HepG2 (cell line): ENCODE measurements around the gene MRGPRF. TPM values are rescaled to one million over a fixed set of nuclear protein-coding genes. Genes with fewer than 3 reads are reported as not detected.

Source experiments
- AGO2 ChIP-seq: fragments of 200-400 bp; formaldehyde crosslinking; optimal IDR thresholded peaks from 2 replicates; pipeline ENCODE3; 2017; ENCODE audit warnings: mild to moderate bottlenecking, low read depth, low read length, moderate library complexity
- ARNT ChIP-seq: fragments of 450-650 bp; IDR thresholded peaks from 2 replicates; pipeline ENCODE4 v1.6.1; 2017
- ATAD3A ChIP-seq: sonication (generic); formaldehyde crosslinking; IDR thresholded peaks from 2 replicates; pipeline ENCODE4 v1.4.0; 2020; ENCODE audit warnings: missing genetic modification reagents
- BRCA1 ChIP-seq: sonication (generic); formaldehyde crosslinking; IDR thresholded peaks from 2 replicates; pipeline ENCODE4 v1.4.0; 2020; ENCODE audit warnings: missing genetic modification reagents
- GABPA ChIP-seq, 2 experiments: IDR thresholded peaks; 2 replicates each; pipeline ENCODE4 v1.6.1; 2011 to 2016; ENCODE audit warnings: low read depth in 2 of 2, low read length in 1 of 2, missing biosample characterization in 1 of 2, missing genetic modification characterization in 1 of 2
- GTF2F1 ChIP-seq: fragments of 150-350 bp; IDR thresholded peaks from 2 replicates; pipeline ENCODE4 v1.6.1; 2014; ENCODE audit warnings: low read length
- HNF4G ChIP-seq, 2 experiments: sonication (generic) in 1 of 2; formaldehyde crosslinking in 1 of 2; IDR thresholded peaks; 2 replicates each; pipeline versions ENCODE4 v1.4.0 to v1.6.1; 2011 to 2020; ENCODE audit warnings: borderline replicate concordance in 2 of 2, low read depth in 2 of 2, mild to moderate bottlenecking in 2 of 2, low read length in 1 of 2, missing genetic modification reagents in 1 of 2, moderate library complexity in 1 of 2
- HNRNPLL ChIP-seq: fragments of 200-400 bp; formaldehyde crosslinking; IDR thresholded peaks from 2 replicates; pipeline ENCODE4 v1.6.1; 2017; ENCODE audit warnings: mild to moderate bottlenecking, low read depth, low read length; ENCODE audit not compliant: poor library complexity, severe bottlenecking
- KDM2A ChIP-seq: sonication (generic); formaldehyde crosslinking; IDR thresholded peaks from 2 replicates; pipeline ENCODE4 v1.4.0; 2020; ENCODE audit warnings: low read depth, missing genetic modification reagents, borderline replicate concordance
- KDM3A ChIP-seq: IDR thresholded peaks from 2 replicates; pipeline ENCODE4 v1.6.1; 2018; ENCODE audit warnings: low read depth, missing compliant biosample characterization
- KLF13 ChIP-seq: sonication (generic); formaldehyde crosslinking; IDR thresholded peaks from 2 replicates; pipeline ENCODE4 v1.4.0; 2020; ENCODE audit warnings: mild to moderate bottlenecking, missing genetic modification reagents
- MAFF ChIP-seq: IDR thresholded peaks from 2 replicates; pipeline ENCODE4 v1.6.1; 2011; ENCODE audit warnings: low read depth, low read length, improper control_type of control experiment
- RCOR2 ChIP-seq: IDR thresholded peaks from 2 replicates; pipeline ENCODE4 v1.6.1; 2016; ENCODE audit warnings: missing biosample characterization, missing genetic modification reagents
- SRY ChIP-seq: sonication (generic); formaldehyde crosslinking; IDR thresholded peaks from 2 replicates; pipeline ENCODE4 v1.8.0; 2022; ENCODE audit warnings: mild to moderate bottlenecking, missing genetic modification reagents
- TAF1 ChIP-seq: sonication (generic); formaldehyde crosslinking; IDR thresholded peaks from 2 replicates; pipeline ENCODE4 v1.4.0; 2020; ENCODE audit warnings: missing genetic modification reagents
- THAP11 ChIP-seq: IDR thresholded peaks from 2 replicates; pipeline ENCODE4 v1.6.1; 2016; ENCODE audit warnings: missing biosample characterization, missing genetic modification reagents
- TRIM24 ChIP-seq: sonication (generic); formaldehyde crosslinking; IDR thresholded peaks from 2 replicates; pipeline ENCODE4 v1.8.0; 2022; ENCODE audit warnings: mild to moderate bottlenecking, missing genetic modification reagents
- ZEB1 ChIP-seq: IDR thresholded peaks from 2 replicates; pipeline ENCODE4 v1.6.1; 2012; ENCODE audit warnings: mild to moderate bottlenecking, low read depth, inconsistent platforms; ENCODE audit not compliant: insufficient replicate concordance
- ZNF234 ChIP-seq: sonication (generic); formaldehyde crosslinking; conservative IDR thresholded peaks from 2 replicates; pipeline ENCODE4 v1.5.1; 2020; ENCODE audit warnings: mild to moderate bottlenecking, missing genetic modification reagents
- ZNF556 ChIP-seq: sonication (generic); formaldehyde crosslinking; IDR thresholded peaks from 2 replicates; pipeline ENCODE4 v1.4.0; 2020; ENCODE audit warnings: mild to moderate bottlenecking, missing genetic modification reagents, borderline replicate concordance
- ZNF746 ChIP-seq: sonication (generic); formaldehyde crosslinking; IDR thresholded peaks from 2 replicates; pipeline ENCODE4 v1.8.0; 2022; ENCODE audit warnings: mild to moderate bottlenecking, missing genetic modification reagents
- ZNF768 ChIP-seq: sonication (generic); formaldehyde crosslinking; IDR thresholded peaks from 2 replicates; pipeline ENCODE4 v1.4.0; 2020; ENCODE audit warnings: missing genetic modification reagents
- polyA plus RNA-seq, 8 experiments: library from polyadenylated mRNA; depleted of rRNA in 3 of 8; stranded (reverse) in 7 of 8; unstranded in 1 of 8; fragments of >200 nt; fragmentation: Illumina TruSeq in 4 of 8; extraction: Trizol in 4 of 8; gene quantifications; 2 replicates each; pipeline versions ENCODE4 v1.2.1 to v1.2.3, GENCODE V29; 2011 to 2016; ENCODE audit warnings: low read depth in 4 of 8, missing spikeins in 1 of 8, mixed read lengths in 1 of 8; ENCODE audit not compliant: insufficient read depth in 1 of 8
- total RNA-seq, 5 experiments: library from RNA; depleted of rRNA; stranded (reverse); fragments of >200 nt; fragmentation: Illumina TruSeq; extraction: Trizol; gene quantifications; 2 replicates each; pipeline ENCODE4 v1.2.3, GENCODE V29; 2016; ENCODE audit warnings: low read depth in 1 of 5
- TF ChIP-seq, protein P1 (sequence below): sonication (generic); formaldehyde crosslinking; IDR thresholded peaks from 2 replicates; pipeline ENCODE4 v1.4.0; 2020; ENCODE audit warnings: low read depth, mild to moderate bottlenecking, missing genetic modification reagents
- TF ChIP-seq, protein P2 (sequence below): IDR thresholded peaks from 2 replicates; pipeline ENCODE4 v1.6.1; 2016
- TF ChIP-seq, protein P3 (sequence below): sonication (generic); formaldehyde crosslinking; IDR thresholded peaks from 2 replicates; pipeline ENCODE4 v1.5.0; 2020; ENCODE audit warnings: missing genetic modification reagents
- TF ChIP-seq, protein P4 (sequence below): sonication (generic); formaldehyde crosslinking; IDR thresholded peaks from 2 replicates; pipeline ENCODE4 v1.4.0; 2020; ENCODE audit warnings: missing genetic modification reagents
- TF ChIP-seq, protein P5 (sequence below): sonication (generic); formaldehyde crosslinking; IDR thresholded peaks from 2 replicates; pipeline ENCODE4 v1.8.0; 2022; ENCODE audit warnings: mild to moderate bottlenecking, missing genetic modification reagents, moderate library complexity

The MRGPRF gene
- total and polyA plus RNA-seq, 2 of the 13 experiments (the other 11 are each of a cell fraction or from before 2014, with no cell fraction given), result not detected

DNA sequence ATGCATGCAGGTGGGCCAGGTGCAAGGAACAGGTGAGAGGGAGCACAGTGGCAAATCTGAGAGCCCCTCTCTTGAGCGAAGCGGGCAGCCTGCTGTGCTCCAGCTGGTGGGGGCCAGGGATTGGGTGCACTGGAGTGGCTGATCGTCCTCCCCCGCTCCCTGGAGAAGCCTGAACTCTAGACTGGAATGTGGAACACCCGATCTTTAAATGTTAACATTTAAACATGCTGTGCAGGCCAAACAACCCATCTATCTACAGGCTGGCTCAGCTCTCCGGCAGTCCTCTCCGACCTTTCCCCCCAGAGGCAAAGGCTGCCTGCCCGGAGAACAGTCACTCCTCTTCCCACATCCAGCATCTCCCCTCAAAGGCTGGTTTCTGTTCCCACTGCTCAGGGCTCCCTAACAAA, 5.1 kb downstream of the MRGPRF start (continued):
- TF ChIP-seq, protein P1, sequence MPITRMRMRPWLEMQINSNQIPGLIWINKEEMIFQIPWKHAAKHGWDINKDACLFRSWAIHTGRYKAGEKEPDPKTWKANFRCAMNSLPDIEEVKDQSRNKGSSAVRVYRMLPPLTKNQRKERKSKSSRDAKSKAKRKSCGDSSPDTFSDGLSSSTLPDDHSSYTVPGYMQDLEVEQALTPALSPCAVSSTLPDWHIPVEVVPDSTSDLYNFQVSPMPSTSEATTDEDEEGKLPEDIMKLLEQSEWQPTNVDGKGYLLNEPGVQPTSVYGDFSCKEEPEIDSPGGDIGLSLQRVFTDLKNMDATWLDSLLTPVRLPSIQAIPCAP (CRISPR knock-in tag), result no peak
- TF ChIP-seq ATAD3A (CRISPR knock-in tag) (no peak), BRCA1 (CRISPR knock-in tag) (no peak), ZNF768 (CRISPR knock-in tag) (no peak), ARNT (no peak), GTF2F1 (no peak), ZNF746 (0 out of 2 replicates have a peak, but pooled peaks have one; percentile 40), TRIM24 (CRISPR knock-in tag) (no peak), KDM3A (CRISPR knock-in tag) (no peak), SRY (CRISPR knock-in tag) (no peak), KDM2A (no peak), ZNF234 (no peak), MAFF (no peak), HNRNPLL (no peak), RCOR2 (CRISPR knock-in tag) (no peak), KLF13 (CRISPR knock-in tag) (no peak), HNF4G (IDR thresholded peaks at IDR 0.05; ENCODE audit: borderline replicate concordance, low read depth, low read length) (peak; percentile 84), HNF4G (CRISPR knock-in tag; IDR thresholded peaks at IDR 0.05; ENCODE audit: borderline replicate concordance, low read depth) (no peak), THAP11 (CRISPR knock-in tag) (no peak), TAF1 (CRISPR knock-in tag) (no peak), ZEB1 (peak; percentile 83), AGO2 (no peak), GABPA (IDR thresholded peaks at IDR 0.05; ENCODE audit: low read depth, low read length) (no peak), GABPA (CRISPR knock-in tag; IDR thresholded peaks at IDR 0.05; ENCODE audit: low read depth) (0 out of 2 replicates have a peak, but pooled peaks have one; percentile 10), ZNF556 (CRISPR knock-in tag) (no peak)
- TF ChIP-seq, protein P2, sequence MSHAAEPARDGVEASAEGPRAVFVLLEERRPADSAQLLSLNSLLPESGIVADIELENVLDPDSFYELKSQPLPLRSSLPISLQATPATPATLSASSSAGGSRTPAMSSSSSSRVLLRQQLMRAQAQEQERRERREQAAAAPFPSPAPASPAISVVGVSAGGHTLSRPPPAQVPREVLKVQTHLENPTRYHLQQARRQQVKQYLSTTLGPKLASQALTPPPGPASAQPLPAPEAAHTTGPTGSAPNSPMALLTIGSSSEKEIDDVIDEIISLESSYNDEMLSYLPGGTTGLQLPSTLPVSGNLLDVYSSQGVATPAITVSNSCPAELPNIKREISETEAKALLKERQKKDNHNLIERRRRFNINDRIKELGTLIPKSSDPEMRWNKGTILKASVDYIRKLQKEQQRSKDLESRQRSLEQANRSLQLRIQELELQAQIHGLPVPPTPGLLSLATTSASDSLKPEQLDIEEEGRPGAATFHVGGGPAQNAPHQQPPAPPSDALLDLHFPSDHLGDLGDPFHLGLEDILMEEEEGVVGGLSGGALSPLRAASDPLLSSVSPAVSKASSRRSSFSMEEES (CRISPR knock-in tag), result no peak
- TF ChIP-seq, protein P3, sequence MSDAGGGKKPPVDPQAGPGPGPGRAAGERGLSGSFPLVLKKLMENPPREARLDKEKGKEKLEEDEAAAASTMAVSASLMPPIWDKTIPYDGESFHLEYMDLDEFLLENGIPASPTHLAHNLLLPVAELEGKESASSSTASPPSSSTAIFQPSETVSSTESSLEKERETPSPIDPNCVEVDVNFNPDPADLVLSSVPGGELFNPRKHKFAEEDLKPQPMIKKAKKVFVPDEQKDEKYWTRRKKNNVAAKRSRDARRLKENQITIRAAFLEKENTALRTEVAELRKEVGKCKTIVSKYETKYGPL (CRISPR knock-in tag), result no peak
- TF ChIP-seq, protein P4, sequence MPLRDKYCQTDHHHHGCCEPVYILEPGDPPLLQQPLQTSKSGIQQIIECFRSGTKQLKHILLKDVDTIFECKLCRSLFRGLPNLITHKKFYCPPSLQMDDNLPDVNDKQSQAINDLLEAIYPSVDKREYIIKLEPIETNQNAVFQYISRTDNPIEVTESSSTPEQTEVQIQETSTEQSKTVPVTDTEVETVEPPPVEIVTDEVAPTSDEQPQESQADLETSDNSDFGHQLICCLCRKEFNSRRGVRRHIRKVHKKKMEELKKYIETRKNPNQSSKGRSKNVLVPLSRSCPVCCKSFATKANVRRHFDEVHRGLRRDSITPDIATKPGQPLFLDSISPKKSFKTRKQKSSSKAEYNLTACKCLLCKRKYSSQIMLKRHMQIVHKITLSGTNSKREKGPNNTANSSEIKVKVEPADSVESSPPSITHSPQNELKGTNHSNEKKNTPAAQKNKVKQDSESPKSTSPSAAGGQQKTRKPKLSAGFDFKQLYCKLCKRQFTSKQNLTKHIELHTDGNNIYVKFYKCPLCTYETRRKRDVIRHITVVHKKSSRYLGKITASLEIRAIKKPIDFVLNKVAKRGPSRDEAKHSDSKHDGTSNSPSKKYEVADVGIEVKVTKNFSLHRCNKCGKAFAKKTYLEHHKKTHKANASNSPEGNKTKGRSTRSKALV (CRISPR knock-in tag), result no peak
- TF ChIP-seq, protein P5, sequence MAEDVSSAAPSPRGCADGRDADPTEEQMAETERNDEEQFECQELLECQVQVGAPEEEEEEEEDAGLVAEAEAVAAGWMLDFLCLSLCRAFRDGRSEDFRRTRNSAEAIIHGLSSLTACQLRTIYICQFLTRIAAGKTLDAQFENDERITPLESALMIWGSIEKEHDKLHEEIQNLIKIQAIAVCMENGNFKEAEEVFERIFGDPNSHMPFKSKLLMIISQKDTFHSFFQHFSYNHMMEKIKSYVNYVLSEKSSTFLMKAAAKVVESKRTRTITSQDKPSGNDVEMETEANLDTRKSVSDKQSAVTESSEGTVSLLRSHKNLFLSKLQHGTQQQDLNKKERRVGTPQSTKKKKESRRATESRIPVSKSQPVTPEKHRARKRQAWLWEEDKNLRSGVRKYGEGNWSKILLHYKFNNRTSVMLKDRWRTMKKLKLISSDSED (CRISPR knock-in tag), result no peak
